Measurements from ENCODE around the gene MTIF3. TPM values are rescaled to one million over a fixed set of nuclear protein-coding genes. Genes with fewer than 3 reads are reported as not detected.

MTIF3 gene
- total RNA-seq = 47.1 TPM

GRCh38 chr13:27449936-27450828 lies at the start of gene MTIF3:
TSS of gene MTIF3 (minus strand) at chr13:27450564. CDS start at chr13:27440448, 10,116 bp downstream.

GRCh38 chr13:27424246-27425157 lies 25.9 kb downstream of the MTIF3 start, which contains the start of gene GTF3A:
TSS of gene GTF3A (plus strand) at chr13:27424619.

Other genes with a start within 250 kb of the MTIF3 start
- gene RPL21, start 199.0 kb downstream of the MTIF3 start, total RNA-seq = 634 TPM
- gene RASL11A, start 179.7 kb downstream of the MTIF3 start, total RNA-seq = 9.6 TPM
- 58.8 TPM for gene GTF3A, start 25.9 kb downstream of the MTIF3 start, total RNA-seq
- gene LNX2, start 170.0 kb upstream of the MTIF3 start, total RNA-seq = 20.9 TPM
- gene POLR1D, start 171.3 kb upstream of the MTIF3 start, total RNA-seq = 65.4 TPM